RKO (cell line): ENCODE measurements around the gene FOXK2.

ENCODE experiments used
- DNase-seq: peaks from one replicate; pipeline ENCODE4 v3.0.0-alpha.2; 2016; ENCODE audit warnings: low spot score

The FOXK2 gene

GRCh38 chr17:82642022-82642421 lies 122.5 kb downstream of the FOXK2 start:
- DNase-seq, result no peak

- DNase-seq, result no peak
These were observed 124.6 kb downstream of the FOXK2 start for GRCh38 chr17:82644148-82644547.

GRCh38 chr17:82645516-82645915 lies 126.0 kb downstream of the FOXK2 start:
- peak; percentile 44 for DNase-seq

DNA sequence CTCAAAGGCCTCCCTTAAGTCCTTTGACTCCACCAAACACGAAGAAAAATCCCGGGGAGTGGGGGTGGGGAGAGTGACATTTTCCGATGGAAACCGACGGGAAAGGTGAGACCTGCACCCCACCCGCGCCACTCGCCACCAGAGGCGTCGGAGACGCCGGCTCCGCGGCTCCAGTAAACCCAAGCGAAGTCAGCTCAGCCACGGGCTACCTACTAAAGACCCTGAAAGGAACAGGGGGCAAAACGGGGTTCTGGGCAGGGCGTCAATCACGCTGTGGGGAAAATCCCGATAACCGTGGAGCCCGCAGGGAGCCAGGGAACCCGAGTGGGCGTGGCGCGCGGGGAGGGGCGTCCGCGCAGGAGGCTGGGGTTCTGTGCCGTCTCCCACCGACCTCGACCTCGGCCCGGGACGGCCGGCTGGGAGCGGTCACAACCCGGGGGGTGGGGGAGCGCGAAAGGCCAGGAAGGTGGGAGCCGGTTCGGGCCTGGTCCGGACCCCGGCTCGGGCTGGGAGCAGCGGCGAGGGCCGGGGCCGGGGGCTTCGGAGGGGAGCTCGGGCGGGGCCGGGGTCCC lies 128.1 kb downstream of the FOXK2 start:
- DNase-seq, result no peak

DNA sequence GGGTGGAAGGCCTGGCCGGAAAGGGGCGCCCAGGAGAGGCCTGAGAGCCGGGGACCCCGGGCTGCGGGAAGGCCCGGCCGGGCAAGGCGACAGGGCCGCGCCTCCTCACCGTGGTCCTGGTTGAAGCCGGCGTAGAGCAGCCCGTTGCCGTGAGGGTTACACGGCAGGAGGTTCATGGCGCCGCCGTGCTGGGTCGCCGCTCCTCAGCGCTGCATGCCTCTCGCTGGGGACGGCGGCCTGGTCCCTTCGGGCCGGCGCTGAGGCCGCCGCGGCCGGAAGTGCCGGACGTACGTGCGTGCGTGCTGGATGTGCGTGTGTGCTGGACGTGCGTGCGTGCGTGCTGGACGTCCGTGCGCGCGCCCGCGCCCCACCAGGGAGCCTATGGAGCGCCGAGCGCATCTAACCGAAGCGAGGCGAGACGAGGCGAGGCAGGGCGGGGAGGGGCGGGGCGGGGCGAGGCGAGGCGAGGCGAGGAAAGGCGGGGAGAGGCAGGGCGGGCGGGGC lies 128.7 kb downstream of the FOXK2 start, which contains the start of gene WDR45B:
TSS of gene WDR45B (minus strand) at position 280 of the 504 bp plus-strand sequence. CDS start at position 176, 104 bp downstream.
- DNase-seq, result peak; percentile 97

DNA sequence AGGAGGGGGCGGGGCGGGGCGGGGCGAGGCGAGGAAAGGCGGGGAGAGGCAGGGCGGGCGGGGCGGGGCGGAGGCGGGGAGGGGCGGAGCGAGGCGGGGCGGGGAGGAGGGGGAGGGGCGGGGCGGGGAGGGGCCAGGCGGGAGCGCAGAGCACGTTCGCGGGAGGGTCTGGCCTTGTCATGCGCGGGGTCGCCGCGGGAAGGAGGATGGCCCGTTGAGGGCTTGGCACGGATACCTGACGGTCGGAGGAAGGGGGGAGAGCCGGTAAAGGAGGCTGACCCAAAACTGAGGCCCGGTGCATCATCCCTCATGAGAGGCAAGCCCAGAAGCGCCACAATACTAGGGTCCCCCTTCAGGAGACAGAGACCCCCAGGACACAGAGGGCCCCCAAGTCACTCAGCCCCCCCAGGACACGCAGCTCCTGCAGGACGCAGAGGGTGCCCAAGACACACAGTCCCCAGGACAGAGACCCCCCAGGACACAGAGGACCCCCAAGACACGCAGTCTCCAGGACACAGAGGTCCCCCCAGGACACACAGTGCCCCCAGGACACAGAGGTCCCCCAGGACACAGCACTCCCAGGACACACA lies 129.3 kb downstream of the FOXK2 start:
- DNase-seq, result no peak

DNA sequence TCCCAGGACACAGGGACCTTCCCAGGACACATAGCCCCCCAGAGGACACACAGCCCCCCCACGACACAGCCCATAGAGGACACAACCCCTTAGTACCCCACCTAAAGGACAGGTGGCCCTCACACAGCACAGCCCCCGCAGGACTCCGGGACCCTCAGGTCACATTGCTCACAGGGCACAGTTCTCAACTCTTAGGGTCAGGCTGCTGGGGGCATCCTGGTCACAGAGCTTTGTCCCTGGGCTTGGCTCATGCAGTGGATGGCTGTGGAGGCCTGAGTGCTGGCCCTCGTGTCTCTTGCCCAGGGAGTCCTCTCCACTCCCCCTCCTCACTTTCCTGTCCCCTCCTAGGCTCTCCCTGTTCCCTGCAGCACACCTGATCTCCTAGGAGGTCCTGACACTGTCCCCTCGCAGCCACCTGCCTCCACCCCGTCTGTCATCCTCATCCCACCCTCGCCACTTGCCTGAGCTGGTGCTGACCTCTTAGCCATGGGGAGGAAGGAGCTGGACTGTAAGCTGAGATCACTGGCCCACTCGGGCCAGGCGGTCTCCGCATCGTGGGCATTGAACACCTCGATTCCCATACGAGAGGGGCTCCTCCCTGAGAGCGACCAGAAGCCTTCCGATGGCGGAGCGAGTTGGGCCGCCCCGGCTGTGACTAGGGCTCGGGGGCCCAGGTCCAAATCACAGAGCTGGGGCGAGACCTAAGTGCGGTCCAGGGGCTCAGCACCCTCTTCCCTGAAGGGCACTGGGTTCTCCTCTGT lies 130.1 kb downstream of the FOXK2 start:
- DNase-seq, result no peak

GRCh38 chr17:82650723-82651122 lies 131.2 kb downstream of the FOXK2 start:
- no peak for DNase-seq

- DNase-seq, result no peak
These were observed 134.4 kb downstream of the FOXK2 start for GRCh38 chr17:82653651-82654528.
